Fibroblast of the conjunctiva (primary cell): ENCODE measurements around the gene RSPRY1.
"Not testable (repeated sequence)": the region's sequence is repeated elsewhere in the genome, so short reads cannot be mapped to it uniquely, and the experiment has no call there.

Experiments
- DNase-seq: peaks from one replicate; pipeline ENCODE4 v3.0.0-alpha.2; 2010; ENCODE audit warnings: low read depth

The RSPRY1 gene

DNA sequence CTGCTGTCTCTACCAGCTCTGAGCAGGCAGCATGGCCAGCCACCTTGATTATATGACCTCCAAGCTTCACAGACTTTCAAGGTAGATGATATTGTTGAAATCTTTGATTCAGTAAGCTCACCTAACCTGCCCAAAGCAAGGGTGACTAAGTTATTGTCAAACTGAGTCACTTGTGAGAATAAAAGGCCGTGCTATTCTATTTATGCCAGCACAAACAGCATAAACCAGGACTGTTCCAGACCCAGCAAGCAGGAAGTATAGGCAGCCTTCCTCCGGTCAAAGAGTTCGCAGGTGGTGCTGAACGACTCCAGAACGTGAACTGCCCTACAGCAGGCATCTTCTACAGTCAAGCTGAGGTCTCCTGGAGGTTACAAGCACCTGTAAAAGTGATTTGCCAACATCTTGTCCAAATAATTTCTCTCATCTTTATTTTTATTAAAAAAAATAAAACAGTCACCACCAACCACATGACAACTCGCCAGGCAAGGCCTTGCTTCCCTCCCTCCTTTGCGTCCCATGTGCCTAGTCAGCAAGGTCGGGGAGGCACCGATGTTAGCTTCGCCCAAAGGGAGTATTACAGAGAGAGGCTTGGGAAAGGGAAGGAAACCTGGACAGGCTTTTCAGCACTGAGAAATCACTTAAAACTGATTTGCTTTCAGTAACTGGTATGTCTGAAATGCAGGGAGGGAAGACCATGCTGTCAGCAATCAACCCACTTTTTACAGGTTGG lies 69.7 kb downstream of the RSPRY1 start:
- no peak for DNase-seq

DNA sequence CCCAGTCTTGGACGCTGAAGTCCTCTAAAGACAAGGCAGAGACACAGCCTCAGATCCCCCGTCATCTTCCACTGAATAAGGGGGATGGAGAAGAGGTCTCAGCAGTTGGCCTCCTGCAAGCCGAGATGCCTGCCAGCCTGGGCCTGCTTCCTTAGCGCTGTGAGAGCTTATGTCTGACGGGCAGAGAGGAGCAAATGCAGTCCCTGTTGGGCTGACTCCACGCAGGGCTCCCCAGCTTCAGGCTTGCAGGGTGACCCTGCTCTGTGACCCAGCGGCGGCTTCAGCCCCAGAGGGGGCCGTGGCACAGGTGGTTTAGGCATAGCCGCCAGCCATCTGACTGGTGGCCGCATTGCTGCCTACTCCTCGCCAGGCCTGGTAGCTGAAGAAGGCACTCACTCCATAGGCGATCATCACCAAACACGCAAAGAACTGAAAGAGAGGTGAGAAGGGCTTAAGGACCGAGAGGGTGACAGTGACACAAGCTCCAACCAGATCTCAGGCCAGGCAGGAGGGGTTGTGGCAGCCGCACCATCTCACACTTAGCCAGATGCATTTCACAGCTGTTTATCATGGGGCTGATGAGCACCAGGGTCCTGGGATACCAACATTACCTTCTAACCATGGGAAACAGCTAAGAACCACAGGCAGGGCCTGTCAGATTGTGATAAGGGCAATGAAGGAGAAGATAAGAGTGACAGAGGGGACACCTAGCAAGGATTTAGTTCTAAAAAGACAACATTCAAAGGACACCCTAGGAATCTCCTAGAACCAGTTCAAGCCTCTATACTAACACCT lies 70.7 kb downstream of the RSPRY1 start:
- DNase-seq: no peak

DNA sequence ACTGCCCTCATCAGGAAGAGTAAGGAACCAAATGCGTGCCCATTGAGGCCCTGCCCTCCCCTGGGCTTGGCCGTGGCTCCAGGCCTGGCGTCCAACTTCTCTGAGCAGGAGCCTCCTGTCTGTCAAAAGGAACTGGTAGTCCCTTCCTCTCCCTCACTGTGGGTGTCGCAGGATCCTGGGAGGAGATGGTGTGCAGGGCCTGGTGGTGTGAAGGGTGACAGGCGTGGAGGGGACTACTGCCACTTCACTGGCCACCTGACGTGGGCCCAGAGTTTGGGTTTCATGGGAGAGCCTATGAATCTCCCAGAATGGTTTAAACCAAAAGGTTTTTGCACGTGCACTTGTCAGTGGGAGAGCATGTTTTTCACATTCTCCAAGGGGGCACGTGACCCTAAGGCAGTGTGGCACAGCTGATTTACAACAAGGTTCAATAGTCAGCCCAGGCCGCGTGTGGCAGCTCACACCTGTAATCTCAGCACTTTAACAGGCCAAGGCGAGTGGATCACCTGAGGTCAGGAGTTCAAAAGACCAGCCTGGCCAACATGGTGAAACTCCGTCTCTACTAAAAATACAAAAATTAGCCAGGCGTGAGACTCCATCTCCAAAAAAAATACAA lies 71.4 kb downstream of the RSPRY1 start:
- DNase-seq: no peak

- no peak for DNase-seq
These were observed 72.2 kb downstream of the RSPRY1 start for GRCh38 chr16:57258226-57258909.

GRCh38 chr16:57258910-57259475 lies 72.9 kb downstream of the RSPRY1 start:
- DNase-seq: no peak

GRCh38 chr16:57260294-57260929 lies 74.3 kb downstream of the RSPRY1 start:
- DNase-seq: no peak

DNA sequence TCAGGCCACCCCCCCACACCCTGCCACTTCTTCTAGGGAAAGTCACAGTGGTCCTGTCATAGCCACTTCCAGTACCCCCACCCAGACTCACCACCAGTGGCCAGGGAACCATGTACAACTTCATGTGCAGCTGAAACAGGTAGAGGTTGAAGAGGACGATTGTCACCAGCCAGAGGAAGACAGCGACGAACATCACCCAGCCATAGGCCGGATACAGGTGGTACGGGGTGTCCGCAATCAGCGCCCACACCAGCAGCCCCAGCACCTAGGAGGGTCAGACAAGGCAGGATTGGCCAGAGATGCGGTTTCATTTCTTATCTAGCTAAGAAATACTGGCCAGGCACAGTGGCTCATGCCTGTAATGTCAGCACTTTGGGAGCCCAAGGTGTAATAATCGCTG lies 75.7 kb downstream of the RSPRY1 start:
- DNase-seq: no peak

- no peak for DNase-seq
These were observed 76.9 kb downstream of the RSPRY1 start for GRCh38 chr16:57262841-57263540.

DNA sequence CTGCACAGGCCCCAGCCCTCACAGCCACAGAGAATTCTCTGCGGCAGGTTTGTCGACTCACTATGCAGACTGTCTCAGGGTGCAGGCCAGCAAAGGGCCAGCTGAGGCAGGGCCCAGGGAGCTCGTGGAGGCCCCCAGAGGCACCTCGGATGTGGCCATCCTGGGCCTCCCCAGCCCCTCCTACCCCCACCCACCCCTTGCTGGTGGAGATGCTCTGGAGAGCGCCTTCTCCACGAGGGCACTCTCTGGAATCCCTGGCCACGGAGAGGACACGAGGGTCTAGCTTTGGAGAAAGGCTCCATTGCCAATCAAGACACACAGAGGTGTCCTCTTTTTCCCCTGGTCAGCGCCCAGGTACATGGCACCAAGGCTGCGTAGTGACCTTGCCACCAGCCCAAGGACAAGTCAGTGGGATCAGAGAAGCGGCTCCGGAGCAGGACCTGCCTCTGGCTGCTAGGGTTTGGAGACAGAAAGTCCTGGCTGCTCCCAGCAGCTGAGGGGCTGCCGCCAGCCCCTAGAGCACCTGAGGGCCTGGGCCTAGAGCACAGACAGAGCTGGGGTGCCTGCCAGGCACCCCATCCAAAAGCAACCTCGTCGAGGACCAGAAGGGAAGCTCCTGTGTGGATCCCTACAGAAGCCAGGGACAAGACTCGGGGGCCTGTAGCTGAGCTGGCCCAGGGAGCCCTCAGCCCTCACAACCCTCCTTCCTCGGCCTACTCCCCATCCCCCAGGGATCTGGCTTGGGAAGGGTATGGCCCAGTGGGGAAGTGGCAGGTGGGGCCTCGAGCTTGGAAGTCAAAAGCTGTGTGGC lies 77.6 kb downstream of the RSPRY1 start:
- no peak for DNase-seq

DNA sequence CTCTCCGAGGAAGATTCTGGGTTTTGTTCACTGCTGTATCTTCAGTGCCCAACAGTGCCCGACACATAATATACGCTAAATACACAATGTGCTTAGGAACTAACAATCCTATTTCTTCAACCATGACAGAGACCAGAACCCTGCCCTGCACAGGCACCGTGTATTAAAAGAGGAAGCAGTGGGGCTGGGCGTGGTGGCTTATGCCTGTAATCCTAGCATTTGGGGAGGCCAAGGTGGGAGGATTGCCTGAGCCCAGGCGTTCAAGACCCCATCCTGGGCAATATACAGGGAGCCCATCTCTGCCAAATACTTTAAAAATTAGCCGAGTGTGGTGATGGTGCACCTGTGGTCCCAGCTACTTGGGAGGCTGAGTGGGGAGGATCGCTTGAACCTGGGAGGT lies 78.3 kb downstream of the RSPRY1 start:
- DNase-seq: no peak

GRCh38 chr16:57264950-57265371 lies 78.8 kb downstream of the RSPRY1 start:
- no peak for DNase-seq

- no peak for DNase-seq
These were observed 79.9 kb downstream of the RSPRY1 start for GRCh38 chr16:57265850-57266530.

GRCh38 chr16:57266531-57267260 lies 80.6 kb downstream of the RSPRY1 start:
- DNase-seq: no peak

- DNase-seq: not testable (repeated sequence)
These were observed 81.2 kb downstream of the RSPRY1 start for GRCh38 chr16:57267343-57267742.

DNA sequence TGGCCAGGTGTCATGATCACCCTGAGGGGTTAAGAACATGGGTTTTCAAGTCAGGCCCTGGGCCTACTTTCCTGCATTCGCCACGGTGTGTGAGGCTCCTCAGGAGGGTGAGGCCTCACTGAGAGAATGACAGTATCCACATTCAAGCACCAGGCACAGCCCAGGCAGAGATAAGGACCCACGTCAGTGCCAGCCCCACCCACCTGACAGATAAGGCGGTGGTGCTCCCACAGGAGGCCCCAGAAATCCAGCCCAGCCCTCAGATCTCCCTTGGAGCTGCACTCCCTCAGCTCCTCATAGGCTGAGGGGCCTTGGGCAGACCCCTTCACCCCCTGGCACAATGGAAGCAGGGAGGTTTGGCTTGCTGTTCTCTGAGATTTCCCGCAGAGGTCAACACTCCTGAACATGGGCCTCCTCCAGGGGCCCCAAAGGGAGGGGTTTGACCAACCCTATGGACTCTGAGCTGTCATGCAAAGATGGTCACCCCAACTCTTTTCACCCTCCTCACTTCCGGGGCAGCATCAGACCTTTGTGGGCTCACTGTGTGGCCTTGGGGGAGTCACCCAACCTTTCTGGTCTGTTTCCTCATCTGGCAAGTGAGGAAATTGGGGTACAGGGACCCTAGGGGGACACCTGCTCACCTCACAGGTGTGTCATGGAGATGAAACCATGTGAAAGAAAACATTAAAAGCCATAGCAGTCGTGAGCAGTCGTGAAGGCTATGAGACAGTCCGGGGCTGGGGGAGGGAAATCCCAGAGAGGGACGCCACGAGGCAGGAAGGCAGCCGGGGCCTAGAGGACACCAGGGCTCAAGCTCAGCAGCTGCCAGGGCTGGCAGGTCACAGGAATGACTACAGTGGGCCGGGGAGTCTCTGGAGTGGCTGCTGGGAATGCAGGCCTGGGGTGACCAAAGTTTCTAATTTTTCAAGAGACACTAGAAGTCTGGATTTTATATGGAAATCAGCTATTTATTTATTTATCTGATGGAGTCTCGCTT lies 83.0 kb downstream of the RSPRY1 start:
- DNase-seq: no peak

DNA sequence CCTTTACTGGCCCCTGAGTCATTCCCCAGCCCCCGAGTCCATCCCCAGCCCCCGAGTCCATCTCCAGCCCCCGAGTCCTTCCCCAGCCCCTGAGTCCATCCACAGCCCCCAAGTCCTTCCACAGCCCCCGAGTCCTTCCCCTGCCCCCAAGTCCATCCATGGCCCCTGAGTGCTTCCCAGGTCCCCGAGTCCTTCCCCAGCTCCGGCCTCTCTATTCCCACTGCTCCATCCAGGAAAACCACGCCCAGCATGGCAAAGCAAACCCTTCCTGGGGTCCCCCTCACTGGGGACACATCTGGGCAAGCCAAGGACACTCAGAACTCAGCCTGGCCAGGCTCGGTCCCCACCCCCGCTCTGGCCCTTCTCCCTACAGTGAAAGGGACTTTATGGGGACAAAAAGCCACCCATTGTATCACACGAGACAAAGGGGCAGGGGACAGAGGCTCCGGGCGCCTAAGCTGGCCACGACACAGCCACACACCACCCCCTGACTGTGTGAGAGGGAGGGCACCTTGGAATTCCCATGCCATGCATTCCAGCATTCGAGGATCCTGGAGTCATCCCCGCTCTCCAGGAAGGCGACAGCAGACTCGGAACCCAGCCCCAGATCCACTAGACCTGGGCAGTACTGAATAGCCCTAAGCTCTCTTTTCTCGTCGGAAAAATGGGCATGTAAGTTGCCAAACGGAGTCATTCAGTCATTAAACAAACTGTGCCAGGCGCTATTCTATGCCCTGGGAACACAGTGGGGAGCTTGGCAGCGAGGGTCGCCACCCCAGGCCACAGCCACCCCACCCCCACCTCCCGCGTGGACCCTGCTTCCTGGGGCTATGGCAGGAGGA lies 84.3 kb downstream of the RSPRY1 start:
- no peak for DNase-seq

DNA sequence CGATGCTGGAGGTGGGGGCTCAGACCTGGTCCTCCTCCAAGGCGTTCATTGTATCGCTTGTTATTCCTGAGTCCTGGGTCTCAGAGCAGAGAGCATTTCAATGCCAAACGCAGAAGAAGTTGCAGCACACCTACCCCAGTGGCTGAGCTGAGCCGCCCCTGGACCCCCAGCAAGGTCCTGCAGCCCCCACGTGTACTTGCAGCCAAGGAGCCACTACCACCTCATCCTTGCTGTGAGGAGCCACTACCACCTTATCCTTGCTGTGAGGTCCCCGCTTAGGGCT lies 84.9 kb downstream of the RSPRY1 start:
- no peak for DNase-seq
